Gastrocnemius medialis (tissue), 4 donors: ENCODE results near the gene SPATA4. TPM values are rescaled to one million over a fixed set of nuclear protein-coding genes. Genes with fewer than 3 reads are reported as not detected.
A peak's percentile ranks its signal among the peaks of the same experiment; 100 is the strongest.

Experiments
- ATAC-seq, 2 donors: fragments of 150-250 bp; one replicate each; pipeline ENCODE4 v1.9.1; 2016
- DNase-seq, 2 donors: peaks; one replicate each; pipeline ENCODE4 v3.0.0-alpha.2; 2019
- H3K27ac ChIP-seq, 4 donors: fragments of 200-600 bp; sonication (generic); 1 replicate in 1 of 4; 2 replicates in 3 of 4; pipeline ENCODE4 v1.5.1; 2016 to 2018; ENCODE audit warnings: mild to moderate bottlenecking in 2 of 4, moderate library complexity in 1 of 4
- H3K27me3 ChIP-seq, 3 donors: fragments of 200-600 bp; sonication (generic) in 2 of 3; 1 replicate in 1 of 3; 2 replicates in 2 of 3; pipeline versions ENCODE4 v1.5.1 to v1.6.0; 2016 to 2019; ENCODE audit warnings: mild to moderate bottlenecking in 1 of 3, moderate library complexity in 1 of 3
- H3K36me3 ChIP-seq, 2 donors: fragments of 200-600 bp; sonication (generic) in 1 of 2; one replicate each; pipeline ENCODE4 v1.5.1; 2017 to 2018
- H3K4me1 ChIP-seq, 2 donors: fragments of 200-600 bp; sonication (generic) in 1 of 2; one replicate each; pipeline ENCODE4 v1.5.1; 2016 to 2017; ENCODE audit warnings: mild to moderate bottlenecking in 2 of 2
- H3K4me3 ChIP-seq, 4 donors: fragments of 200-600 bp; sonication (generic) in 3 of 4; 1 replicate in 1 of 4; 2 replicates in 3 of 4; pipeline ENCODE4 v1.5.1; 2016 to 2019; ENCODE audit warnings: mild to moderate bottlenecking in 2 of 4
- H3K9me3 ChIP-seq, 3 donors: fragments of 200-600 bp; sonication (generic) in 2 of 3; 1 replicate in 1 of 3; 2 replicates in 2 of 3; pipeline ENCODE4 v1.5.1; 2016 to 2019
- POLR2A ChIP-seq, 2 donors: fragments of 450-650 bp; IDR thresholded peaks; one replicate each; pipeline ENCODE4 v1.6.1; 2017; ENCODE audit warnings: antibody characterized with exemption in 2 of 2, mild to moderate bottlenecking in 2 of 2, moderate library complexity in 2 of 2
- in situ Hi-C, 4 donors: fragments of 200-750 bp; cut with MboI; loops; one replicate each; pipeline versions ENCODE4 v1.15.0 to v1.8.0; 2017; ENCODE audit warnings: low sequenced_read_pairs in 4 of 4
- intact Hi-C: fragments of 100-400 bp; cut with DNase I; formaldehyde crosslinking; loops from one replicate; pipeline ENCODE4 v1.15.1; 2023; ENCODE audit warnings: low total_unique reads
- total RNA-seq, 4 donors: library from RNA; depleted of rRNA; stranded (reverse); fragments of >200 nt; gene quantifications; one replicate each; pipeline versions ENCODE4 v1.1.0 to v1.2.3, GENCODE V29; 2016
- TF ChIP-seq, protein P1 (sequence below), 5 experiments: fragments of 450-650 bp in 3 of 5; fragments of 200-600 bp in 2 of 5; sonication (generic) in 2 of 5; IDR thresholded peaks in 4 of 5; conservative IDR thresholded peaks in 1 of 5; 1 replicate in 4 of 5; 2 replicates in 1 of 5; pipeline ENCODE4 v1.5.1; 2016 to 2019; ENCODE audit warnings: antibody characterized with exemption in 5 of 5, mild to moderate bottlenecking in 3 of 5, moderate library complexity in 3 of 5

SPATA4 gene
- total RNA-seq, 4 donors from 2014 or later = 0.22 to 0.29 TPM; not detected in 2

DNA sequence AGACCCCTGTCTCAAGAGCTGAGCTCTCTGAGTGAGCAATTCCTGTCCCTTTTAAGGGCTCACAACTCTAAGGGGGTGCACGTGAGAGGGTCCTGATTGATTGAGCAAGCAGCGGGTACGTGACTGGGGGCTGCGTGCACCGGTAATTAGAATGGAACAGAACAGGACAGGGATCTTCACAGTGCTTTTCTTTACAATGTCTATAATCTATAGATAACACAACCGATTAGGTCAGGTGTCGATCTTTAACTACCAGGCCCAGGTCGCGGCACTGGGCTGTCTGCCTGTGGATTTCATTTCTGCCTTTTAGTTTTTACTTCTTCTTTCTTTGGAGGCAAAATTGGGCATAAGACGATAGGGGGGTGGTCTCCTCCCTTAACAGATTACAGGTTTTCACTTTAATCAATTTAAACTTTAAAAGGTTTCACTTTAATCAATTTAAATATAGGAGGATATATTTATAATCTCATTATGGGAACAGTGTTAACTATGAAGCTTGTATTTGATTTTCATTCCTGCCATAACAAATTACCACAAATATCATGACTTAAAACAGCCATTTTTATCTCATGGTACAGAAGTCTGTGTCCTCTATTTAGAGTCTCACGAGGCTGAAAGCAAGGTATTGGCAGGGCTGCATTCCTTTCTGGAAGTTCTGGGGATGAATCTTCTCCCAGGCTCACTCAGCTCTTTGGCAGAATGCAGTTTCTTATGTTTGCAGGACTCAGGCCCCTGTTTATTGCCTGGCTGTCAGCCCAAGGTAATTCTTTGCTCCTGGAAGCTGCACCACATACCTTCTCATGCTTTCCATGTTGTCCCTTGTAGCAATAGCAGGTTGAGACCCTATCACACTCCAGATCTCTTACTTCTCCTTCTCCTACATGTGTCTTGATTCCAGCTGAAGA is 5.2 kb downstream of the SPATA4 start:
- H3K36me3 ChIP-seq = no peaks in the 10 kb centered on the region
- H3K4me1 ChIP-seq = peaks cover 62 to 69% of the 10 kb centered on the region in 2 donors
- H3K27me3 ChIP-seq = no peaks in the 10 kb centered on the region
- ATAC-seq (no peak), DNase-seq (no peak)
- intact Hi-C loops = no loop called here
- no peak for TF ChIP-seq POLR2A (IDR thresholded peaks at IDR 0.05)
- TF ChIP-seq, protein P1, sequence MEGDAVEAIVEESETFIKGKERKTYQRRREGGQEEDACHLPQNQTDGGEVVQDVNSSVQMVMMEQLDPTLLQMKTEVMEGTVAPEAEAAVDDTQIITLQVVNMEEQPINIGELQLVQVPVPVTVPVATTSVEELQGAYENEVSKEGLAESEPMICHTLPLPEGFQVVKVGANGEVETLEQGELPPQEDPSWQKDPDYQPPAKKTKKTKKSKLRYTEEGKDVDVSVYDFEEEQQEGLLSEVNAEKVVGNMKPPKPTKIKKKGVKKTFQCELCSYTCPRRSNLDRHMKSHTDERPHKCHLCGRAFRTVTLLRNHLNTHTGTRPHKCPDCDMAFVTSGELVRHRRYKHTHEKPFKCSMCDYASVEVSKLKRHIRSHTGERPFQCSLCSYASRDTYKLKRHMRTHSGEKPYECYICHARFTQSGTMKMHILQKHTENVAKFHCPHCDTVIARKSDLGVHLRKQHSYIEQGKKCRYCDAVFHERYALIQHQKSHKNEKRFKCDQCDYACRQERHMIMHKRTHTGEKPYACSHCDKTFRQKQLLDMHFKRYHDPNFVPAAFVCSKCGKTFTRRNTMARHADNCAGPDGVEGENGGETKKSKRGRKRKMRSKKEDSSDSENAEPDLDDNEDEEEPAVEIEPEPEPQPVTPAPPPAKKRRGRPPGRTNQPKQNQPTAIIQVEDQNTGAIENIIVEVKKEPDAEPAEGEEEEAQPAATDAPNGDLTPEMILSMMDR (IDR thresholded peaks at IDR 0.05 in 4 of 5, conservative IDR thresholded peaks at IDR 0.05 in 1 of 5) = no peak
- no peaks in the 10 kb centered on the region for H3K9me3 ChIP-seq
- in situ Hi-C loops = no loop called here
- no peak overlapping the region for H3K4me3 ChIP-seq
- peak overlapping the region; percentile 82 to 91 (median 86) for H3K27ac ChIP-seq

DNA sequence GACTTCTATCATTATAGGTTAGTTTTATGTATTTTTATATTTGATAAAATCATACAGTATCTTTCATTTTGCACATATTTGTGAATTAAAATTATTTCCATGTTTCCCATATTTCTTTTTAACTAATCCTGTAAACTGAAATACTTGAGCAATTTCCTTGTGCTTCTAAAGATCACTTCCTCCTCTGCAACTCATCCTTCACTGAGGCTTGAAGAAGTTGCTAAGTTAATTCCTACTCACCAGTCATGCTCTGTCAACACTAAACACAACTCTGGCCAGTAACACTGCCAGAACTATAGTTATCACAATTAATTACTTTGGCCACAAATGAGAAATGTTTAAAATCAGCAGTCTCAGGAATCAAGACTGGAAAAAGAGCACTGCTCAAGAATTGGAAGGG is 6.7 kb downstream of the SPATA4 start:
- no peaks in the 10 kb centered on the region for H3K27me3 ChIP-seq
- H3K4me1 ChIP-seq = peaks cover 66 to 77% of the 10 kb centered on the region in 2 donors
- TF ChIP-seq, protein P1 (IDR thresholded peaks at IDR 0.05 in 4 of 5, conservative IDR thresholded peaks at IDR 0.05 in 1 of 5) = no peak
- no peak for TF ChIP-seq POLR2A (IDR thresholded peaks at IDR 0.05)
- no peak for DNase-seq
- H3K27ac ChIP-seq = peak overlapping the region; percentile 82 to 91 (median 86)
- no peaks in the 10 kb centered on the region for H3K9me3 ChIP-seq
- no peaks in the 10 kb centered on the region for H3K36me3 ChIP-seq
- no peak for ATAC-seq
- in situ Hi-C loops (no loop called here), intact Hi-C loops (no loop called here)
- H3K4me3 ChIP-seq = no peak overlapping the region

DNA sequence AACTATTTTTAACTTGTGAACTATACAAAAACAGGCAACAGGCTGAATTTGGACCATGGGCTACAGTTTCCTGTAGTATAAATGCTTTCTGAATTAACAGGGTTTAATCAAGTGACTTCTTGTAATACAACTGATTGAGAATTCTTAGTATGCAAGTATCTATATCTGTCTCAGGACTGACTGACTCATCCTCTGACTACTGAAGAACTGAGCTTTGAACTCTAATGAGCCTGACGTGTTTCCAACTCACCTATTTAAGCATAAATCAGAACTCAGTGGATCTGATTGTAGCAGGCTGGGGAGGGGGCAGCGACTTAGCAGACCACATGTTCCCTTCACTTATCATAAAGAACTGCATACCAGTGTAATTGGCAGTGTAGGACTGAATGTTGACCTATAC is 7.8 kb downstream of the SPATA4 start:
- peaks cover 68 to 73% of the 10 kb centered on the region in 2 donors for H3K4me1 ChIP-seq
- intact Hi-C loops (loop anchor here (2.0 kb wide), 1 partner anchor 49 kb away; no protein-coding TSS in a partner anchor), in situ Hi-C loops (no loop called here)
- peak; percentile 62 to 64 for ATAC-seq
- TF ChIP-seq, protein P1 (IDR thresholded peaks at IDR 0.05 in 4 of 5, conservative IDR thresholded peaks at IDR 0.05 in 1 of 5) = no peak
- TF ChIP-seq POLR2A (IDR thresholded peaks at IDR 0.05) = no peak
- no peaks in the 10 kb centered on the region for H3K9me3 ChIP-seq
- H3K27me3 ChIP-seq = no peaks in the 10 kb centered on the region
- H3K27ac ChIP-seq = peak overlapping the region; percentile 82 to 91 (median 86)
- no peak for DNase-seq
- no peaks in the 10 kb centered on the region for H3K36me3 ChIP-seq
- H3K4me3 ChIP-seq = peak overlapping the region in 3 of 4 donors; percentile 9 to 22 (median 13)

DNA sequence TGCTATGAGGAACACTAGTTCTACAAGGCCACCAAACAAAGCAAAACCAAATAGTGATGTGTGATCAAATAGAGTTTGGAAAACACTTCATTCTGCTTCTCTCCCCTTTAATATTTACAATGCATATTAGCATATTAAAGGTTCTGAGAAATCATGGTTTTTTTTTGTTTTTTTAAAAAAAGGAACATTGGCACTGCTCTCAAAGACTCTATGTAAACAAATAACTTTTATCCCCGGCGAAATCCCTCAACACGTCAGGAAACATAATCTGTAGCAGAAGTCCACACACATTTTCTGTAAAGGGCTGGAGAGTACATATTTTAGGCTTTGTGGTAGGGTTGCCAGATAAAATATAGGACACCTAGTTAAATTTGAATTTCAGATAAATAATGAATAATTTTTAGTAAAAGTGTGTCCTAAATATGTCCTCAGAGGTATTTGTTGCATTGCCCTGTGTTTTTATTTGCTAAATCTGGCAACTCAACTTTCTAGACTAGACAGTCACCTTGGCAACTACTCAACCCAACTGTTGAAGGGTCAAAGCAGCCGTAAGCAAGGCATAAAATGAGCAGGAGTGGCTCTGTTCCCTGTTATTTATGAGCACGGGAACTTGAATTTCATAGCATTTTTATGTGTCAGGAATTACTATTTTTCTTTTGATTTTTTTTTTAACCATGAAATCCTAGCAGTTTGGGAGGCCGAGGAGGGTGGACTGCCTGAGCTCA is 8.6 kb downstream of the SPATA4 start:
- in situ Hi-C loops = no loop called here
- intact Hi-C loops = loop anchor here (2.0 kb wide), 1 partner anchor 50 kb away; no protein-coding TSS in a partner anchor

More for the DNA sequence above, 8.6 kb downstream of the SPATA4 start:
- Histone ChIP-seq H3K36me3 (no peaks in the 10 kb centered on the region), H3K4me1 (peaks cover 62 to 66% of the 10 kb centered on the region in 2 donors), H3K9me3 (no peaks in the 10 kb centered on the region), H3K27me3 (no peaks in the 10 kb centered on the region), H3K27ac (peak overlapping the region; percentile 82 to 91 (median 86)), H3K4me3 (peak overlapping the region in 2 of 4 donors; percentile 9 to 22)
- TF ChIP-seq, protein P1 (IDR thresholded peaks at IDR 0.05 in 4 of 5, conservative IDR thresholded peaks at IDR 0.05 in 1 of 5) = no peak
- no peak for TF ChIP-seq POLR2A (IDR thresholded peaks at IDR 0.05)
- DNase-seq = no peak
- ATAC-seq = no peak
